ENCODE results near the gene TWIST2. TPM values are rescaled to one million over a fixed set of nuclear protein-coding genes. Genes with fewer than 3 reads are reported as not detected.

The TWIST2 gene
- total RNA-seq, 2 donors from 2014 or later, result 23.5 to 52.9 TPM

DNA sequence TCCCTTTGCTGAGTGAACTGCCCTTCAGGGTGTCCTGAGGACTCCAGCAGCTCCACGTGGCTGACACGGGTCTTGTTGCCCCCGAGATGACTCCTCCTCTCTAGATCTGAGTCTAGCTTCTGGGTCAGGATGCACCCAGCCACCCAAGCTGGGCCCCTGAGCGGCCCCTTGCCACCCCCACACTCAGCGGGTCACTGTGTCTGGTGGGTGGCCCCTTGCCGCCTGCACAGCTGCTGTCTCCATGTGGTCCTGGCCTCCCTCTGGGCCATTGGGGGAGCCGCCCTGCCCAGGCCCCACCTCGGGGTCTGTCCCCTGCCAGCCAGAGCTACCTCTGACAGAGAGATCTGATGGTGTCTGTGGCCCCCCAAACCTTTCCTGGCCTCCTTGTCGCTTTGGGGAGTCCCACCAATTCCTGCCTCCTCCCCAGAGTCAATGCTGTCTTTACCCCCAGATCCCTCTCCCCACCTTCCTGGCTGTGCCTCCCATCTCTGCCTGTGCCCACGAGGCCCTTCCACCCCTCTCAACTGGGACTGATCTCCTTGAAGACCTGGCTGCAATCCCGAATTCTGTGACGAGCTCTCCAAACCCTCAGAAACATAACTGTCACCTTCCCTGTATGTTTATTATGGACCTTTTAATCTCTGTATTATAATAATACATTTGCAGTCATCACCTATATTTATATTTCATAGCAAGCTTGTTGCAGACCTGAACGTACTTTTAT is 46.5 kb downstream of the TWIST2 start:
- no peaks in the 10 kb centered on the region for H3K27me3 ChIP-seq (replicated peaks; ENCODE audit: insufficient read depth)
- WGBS, result 72% methylated on average over 13 of the region's 13 CpGs
- H3K36me3 ChIP-seq, result no peaks in the 10 kb centered on the region
- no peak for TF ChIP-seq POLR2A (IDR thresholded peaks at IDR 0.05)
- TF ChIP-seq, protein P1, sequence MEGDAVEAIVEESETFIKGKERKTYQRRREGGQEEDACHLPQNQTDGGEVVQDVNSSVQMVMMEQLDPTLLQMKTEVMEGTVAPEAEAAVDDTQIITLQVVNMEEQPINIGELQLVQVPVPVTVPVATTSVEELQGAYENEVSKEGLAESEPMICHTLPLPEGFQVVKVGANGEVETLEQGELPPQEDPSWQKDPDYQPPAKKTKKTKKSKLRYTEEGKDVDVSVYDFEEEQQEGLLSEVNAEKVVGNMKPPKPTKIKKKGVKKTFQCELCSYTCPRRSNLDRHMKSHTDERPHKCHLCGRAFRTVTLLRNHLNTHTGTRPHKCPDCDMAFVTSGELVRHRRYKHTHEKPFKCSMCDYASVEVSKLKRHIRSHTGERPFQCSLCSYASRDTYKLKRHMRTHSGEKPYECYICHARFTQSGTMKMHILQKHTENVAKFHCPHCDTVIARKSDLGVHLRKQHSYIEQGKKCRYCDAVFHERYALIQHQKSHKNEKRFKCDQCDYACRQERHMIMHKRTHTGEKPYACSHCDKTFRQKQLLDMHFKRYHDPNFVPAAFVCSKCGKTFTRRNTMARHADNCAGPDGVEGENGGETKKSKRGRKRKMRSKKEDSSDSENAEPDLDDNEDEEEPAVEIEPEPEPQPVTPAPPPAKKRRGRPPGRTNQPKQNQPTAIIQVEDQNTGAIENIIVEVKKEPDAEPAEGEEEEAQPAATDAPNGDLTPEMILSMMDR (IDR thresholded peaks at IDR 0.05), result no peak
- no peak for TF ChIP-seq POLR2AphosphoS5 (IDR thresholded peaks at IDR 0.05)
- DNase-seq (ENCODE audit: low spot score), result no peak
- no peak overlapping the region for H3K4me3 ChIP-seq
- H3K27ac ChIP-seq, result peak overlapping the region; percentile 51 to 53
- intact Hi-C loops (cut with DNase I), result loop anchor here (2.0 kb wide), 1 partner anchor 46 kb away; the partner anchor contains the start of gene TWIST2
- peaks cover 7% of the 10 kb centered on the region for H3K4me1 ChIP-seq (replicated peaks)
- H3K9me3 ChIP-seq, result no peaks in the 10 kb centered on the region

- H3K36me3 ChIP-seq, result no peaks in the 10 kb centered on the region
- H3K9me3 ChIP-seq, result no peaks in the 10 kb centered on the region
- no peaks in the 10 kb centered on the region for H3K27me3 ChIP-seq (replicated peaks; ENCODE audit: insufficient read depth)
- intact Hi-C loops (cut with DNase I), result loop anchor here (2.0 kb wide), 1 partner anchor 46 kb away; the partner anchor contains the start of gene TWIST2
- TF ChIP-seq POLR2AphosphoS5 (IDR thresholded peaks at IDR 0.05), result no peak
- no peak for TF ChIP-seq POLR2A (IDR thresholded peaks at IDR 0.05)
- TF ChIP-seq, protein P1 (IDR thresholded peaks at IDR 0.05), result no peak
- no peak for DNase-seq (ENCODE audit: low spot score)
- no peak overlapping the region for H3K4me3 ChIP-seq
- peaks cover 7% of the 10 kb centered on the region for H3K4me1 ChIP-seq (replicated peaks)
- WGBS, result 71% methylated on average over 10 of the region's 10 CpGs
- H3K27ac ChIP-seq, result peak overlapping the region; percentile 44 to 56
These were observed 47.0 kb downstream of the TWIST2 start for GRCh38 chr2:238894950-238895298.

GRCh38 chr2:238895361-238895882 is 47.5 kb downstream of the TWIST2 start:
- Histone ChIP-seq H3K4me1 (replicated peaks) (peaks cover 7% of the 10 kb centered on the region), H3K27me3 (replicated peaks; ENCODE audit: insufficient read depth) (no peaks in the 10 kb centered on the region), H3K36me3 (no peaks in the 10 kb centered on the region), H3K27ac (peak overlapping the region; percentile 44 to 56), H3K4me3 (no peak overlapping the region), H3K9me3 (no peaks in the 10 kb centered on the region)
- intact Hi-C loops (cut with DNase I), result loop anchor here (2.0 kb wide), 1 partner anchor 47 kb away; the partner anchor contains the start of gene TWIST2
- DNase-seq (ENCODE audit: low spot score), result no peak
- WGBS, result 74% methylated on average over 19 of the region's 20 CpGs
- TF ChIP-seq, protein P1 (IDR thresholded peaks at IDR 0.05), result no peak
- TF ChIP-seq POLR2AphosphoS5 (IDR thresholded peaks at IDR 0.05), result no peak
- no peak for TF ChIP-seq POLR2A (IDR thresholded peaks at IDR 0.05)

DNA sequence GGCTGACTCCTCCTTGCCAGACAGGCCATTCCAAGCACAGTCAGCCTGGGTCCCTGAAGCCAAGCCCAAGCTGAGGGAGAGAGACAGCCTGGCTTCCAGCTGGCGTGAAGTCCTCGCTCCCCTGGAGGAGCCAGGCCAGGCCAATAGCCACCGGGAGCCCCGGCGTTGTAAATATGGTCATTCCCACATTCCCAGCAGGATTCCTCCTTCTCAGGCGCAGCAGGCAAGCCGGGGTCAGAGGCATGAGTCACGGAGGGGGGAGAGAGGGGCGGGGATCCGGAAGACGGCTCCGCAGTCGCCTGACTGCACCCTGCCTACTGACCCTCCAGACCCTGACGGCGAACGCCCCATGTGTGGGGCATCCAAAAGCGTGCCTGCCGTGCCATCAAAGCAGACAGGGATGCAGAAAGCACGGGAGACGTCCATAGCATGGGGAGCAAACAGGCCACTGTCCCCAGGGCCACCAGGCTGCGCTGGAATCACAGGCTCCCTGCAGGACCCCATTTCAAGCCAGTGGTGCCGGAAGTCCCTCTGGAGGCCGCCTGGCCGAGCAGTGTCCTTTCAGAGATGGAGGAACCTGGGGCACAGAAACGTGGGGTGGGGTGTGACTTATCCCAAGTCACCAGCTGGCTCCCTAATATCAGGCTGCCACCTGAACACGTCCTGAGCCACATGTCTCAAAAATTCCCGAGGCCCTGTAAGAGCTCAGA is 48.2 kb downstream of the TWIST2 start:
- peak overlapping the region; percentile 46 to 56 for H3K27ac ChIP-seq
- no peaks in the 10 kb centered on the region for H3K27me3 ChIP-seq (replicated peaks; ENCODE audit: insufficient read depth)
- H3K4me3 ChIP-seq, result no peak overlapping the region
- TF ChIP-seq, protein P1 (IDR thresholded peaks at IDR 0.05), result no peak
- TF ChIP-seq POLR2A (IDR thresholded peaks at IDR 0.05) (no peak), POLR2AphosphoS5 (IDR thresholded peaks at IDR 0.05) (no peak)
- intact Hi-C loops (cut with DNase I), result loop anchor here (2.0 kb wide), 1 partner anchor 47 kb away; the partner anchor contains the start of gene TWIST2
- peaks cover 7% of the 10 kb centered on the region for H3K4me1 ChIP-seq (replicated peaks)
- 44% methylated on average over 27 of the region's 27 CpGs for WGBS
- H3K36me3 ChIP-seq, result no peaks in the 10 kb centered on the region
- no peaks in the 10 kb centered on the region for H3K9me3 ChIP-seq
- no peak for DNase-seq (ENCODE audit: low spot score)

Data from prostate gland (tissue), 2 donors.